T-helper 1 cell treated with Interleukin-12 subunit alpha and Interleukin-12 subunit beta and Interleukin-4 antibody, amounts not matched to agents 30 ng/mL and 1 ng/mL, for 36 hours (primary cell): Measurements from ENCODE around the gene UNC5B. TPM values are rescaled to one million over a fixed set of nuclear protein-coding genes. Genes with fewer than 3 reads are reported as not detected.

ENCODE experiments used
- intact Hi-C: fragments of 100-400 bp; cut with micrococcal nuclease; formaldehyde crosslinking; loops from one replicate; pipeline ENCODE4 v1.15.1; 2024
- total RNA-seq: library from RNA; stranded (reverse); gene quantifications from 2 replicates; pipeline ENCODE4 v1.2.3, GENCODE V29; 2022

Gene UNC5B
- total RNA-seq, 1 donor from 2014 or later, result not detected

- intact Hi-C loops, result loop anchor here (1.0 to 5.0 kb wide), 8 partner anchors 256 to 1023 kb away; no protein-coding TSS in a partner anchor
Observed at GRCh38 chr10:71314694-71315225, 102.4 kb downstream of the UNC5B start.

- intact Hi-C loops, result loop anchor here (5.0 kb wide), 1 partner anchor 1021 kb away; no protein-coding TSS in a partner anchor
Observed at GRCh38 chr10:71316056-71316785, 103.9 kb downstream of the UNC5B start.

GRCh38 chr10:71316786-71317160 lies 104.4 kb downstream of the UNC5B start:
- intact Hi-C loops, result loop anchor here (5.0 kb wide), 1 partner anchor 1021 kb away; no protein-coding TSS in a partner anchor

- intact Hi-C loops, result loop anchor here (5.0 kb wide), 1 partner anchor 1020 kb away; no protein-coding TSS in a partner anchor
Observed at GRCh38 chr10:71317739-71318138, 105.4 kb downstream of the UNC5B start.

- intact Hi-C loops, result loop anchor here (1.0 to 5.0 kb wide), 8 partner anchors 58 to 1018 kb away; partner anchors contain the start of genes PSAP and VSIR
Observed at GRCh38 chr10:71319042-71319799, 106.9 kb downstream of the UNC5B start, which contains the start of gene SLC29A3. Gene SLC29A3 (plus strand): TSS chr10:71319259. CDS start chr10:71319310, 51 bp downstream.

- intact Hi-C loops, result loop anchor here (1.0 to 5.0 kb wide), 8 partner anchors 57 to 1017 kb away; partner anchors contain the start of genes PSAP and VSIR
Observed at GRCh38 chr10:71319800-71320392, 107.5 kb downstream of the UNC5B start.

- intact Hi-C loops, result no loop called here
Observed at GRCh38 chr10:71320592-71320991, 108.2 kb downstream of the UNC5B start.

GRCh38 chr10:71321386-71321785 lies 109.0 kb downstream of the UNC5B start:
- intact Hi-C loops, result no loop called here

GRCh38 chr10:71323407-71323806 lies 111.0 kb downstream of the UNC5B start:
- intact Hi-C loops, result loop anchor here (1.0 kb wide), 1 partner anchor 54 kb away; no protein-coding TSS in a partner anchor

GRCh38 chr10:71324743-71325142 lies 112.4 kb downstream of the UNC5B start:
- intact Hi-C loops, result no loop called here

GRCh38 chr10:71325267-71325666 lies 112.9 kb downstream of the UNC5B start:
- intact Hi-C loops, result no loop called here

GRCh38 chr10:71326464-71326881 lies 114.1 kb downstream of the UNC5B start:
- intact Hi-C loops, result no loop called here

- intact Hi-C loops, result no loop called here
Observed at GRCh38 chr10:71330789-71331404, 118.5 kb downstream of the UNC5B start.

GRCh38 chr10:71331736-71332135 lies 119.4 kb downstream of the UNC5B start:
- intact Hi-C loops, result no loop called here

- intact Hi-C loops, result no loop called here
Observed at GRCh38 chr10:71332466-71332865, 120.1 kb downstream of the UNC5B start.

- intact Hi-C loops, result no loop called here
Observed at GRCh38 chr10:71333129-71333887, 120.9 kb downstream of the UNC5B start.

- intact Hi-C loops, result no loop called here
Observed at GRCh38 chr10:71334221-71334791, 121.9 kb downstream of the UNC5B start.

- intact Hi-C loops, result no loop called here
Observed at GRCh38 chr10:71335173-71335708, 122.9 kb downstream of the UNC5B start.

- intact Hi-C loops, result no loop called here
Observed at GRCh38 chr10:71336632-71337031, 124.3 kb downstream of the UNC5B start.
